Activated CD4-positive, alpha-beta T cell treated with anti-CD3 and anti-CD28 coated beads, Interleukin-2, amount 50 U/mL, for 4 hours (primary cell): ENCODE data around the gene SYCN.
"Not testable (repeated sequence)": the region's sequence is repeated elsewhere in the genome, so short reads cannot be mapped to it uniquely, and the experiment has no call there.

Experiments used
- DNase-seq, 2 experiments: peaks; one replicate each; pipeline ENCODE4 v3.0.0-alpha.2; 2020

SYCN gene

DNA sequence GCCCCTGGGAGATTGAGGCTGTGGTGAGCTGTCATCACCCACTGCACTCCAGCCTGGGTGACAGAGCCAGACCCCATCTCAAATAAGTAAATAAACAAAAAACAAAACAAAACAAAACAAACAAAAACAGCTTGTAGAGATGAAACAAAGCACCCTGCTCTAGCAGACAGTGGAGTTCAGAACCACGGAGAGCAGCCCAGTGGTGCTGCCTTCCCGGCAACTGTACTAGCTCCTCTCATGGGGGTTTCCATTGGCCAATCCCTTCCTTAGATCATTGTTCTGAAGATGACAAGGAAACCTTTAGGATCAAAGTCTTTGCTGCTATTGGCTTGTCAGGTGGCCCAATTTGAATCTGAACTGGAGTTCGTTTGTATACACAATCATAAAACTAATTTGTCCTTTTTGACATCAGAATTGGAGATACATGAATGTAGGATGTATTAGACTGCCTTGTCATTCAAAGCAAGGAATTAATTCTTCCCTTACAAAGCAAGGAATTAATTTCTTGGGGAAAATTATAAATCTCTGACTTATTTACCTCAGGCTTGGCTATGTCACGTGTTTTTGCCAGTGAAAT, 19.7 kb upstream of the SYCN start:
- DNase-seq = no peak

DNA sequence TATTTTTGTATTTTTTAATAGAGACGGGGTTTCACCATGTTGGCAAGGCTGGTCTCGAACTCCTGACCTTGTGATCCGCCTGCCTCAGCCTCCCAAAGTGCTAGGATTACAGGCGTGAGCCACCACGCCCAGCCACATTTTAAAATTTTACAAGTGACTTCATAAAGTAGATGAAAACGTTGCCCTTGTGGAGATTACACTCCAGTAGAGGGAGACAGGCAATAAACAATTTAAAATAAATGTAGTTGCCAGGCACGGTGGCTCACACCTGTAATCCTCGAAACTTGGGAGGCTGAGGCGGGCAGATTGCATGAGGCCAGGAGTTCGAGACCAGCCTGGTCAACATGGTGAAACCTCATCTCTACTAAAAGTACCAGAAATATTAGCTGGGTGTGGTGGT, 15.0 kb upstream of the SYCN start:
- DNase-seq = not testable (repeated sequence)

GRCh38 chr19:39218230-39219007, 14.4 kb upstream of the SYCN start:
- no peak for DNase-seq

GRCh38 chr19:39217094-39217493, 13.0 kb upstream of the SYCN start:
- no peak for DNase-seq

DNA sequence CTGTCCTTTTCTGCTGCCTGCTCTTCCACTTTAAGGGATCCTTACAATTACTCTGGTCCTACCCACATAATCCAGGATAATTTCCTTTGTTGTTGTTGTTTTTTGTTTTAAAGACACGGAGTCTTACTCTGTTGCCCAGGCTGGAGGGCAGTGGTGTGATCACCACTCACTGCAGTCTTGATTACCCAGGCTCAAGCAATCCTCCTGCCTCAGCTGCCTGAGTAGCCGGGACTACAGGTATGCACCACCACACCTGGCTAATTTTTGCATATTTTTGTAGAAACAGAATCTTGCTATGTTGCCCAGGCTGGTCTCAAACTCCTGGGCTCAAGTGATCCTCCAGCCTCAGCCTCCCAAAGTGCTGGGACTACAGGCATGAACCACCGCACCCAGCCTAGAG, 11.3 kb upstream of the SYCN start:
- not testable (repeated sequence) for DNase-seq

- peak; percentile 46 to 53 for DNase-seq
Observed at GRCh38 chr19:39212375-39212742, 8.3 kb upstream of the SYCN start.

DNA sequence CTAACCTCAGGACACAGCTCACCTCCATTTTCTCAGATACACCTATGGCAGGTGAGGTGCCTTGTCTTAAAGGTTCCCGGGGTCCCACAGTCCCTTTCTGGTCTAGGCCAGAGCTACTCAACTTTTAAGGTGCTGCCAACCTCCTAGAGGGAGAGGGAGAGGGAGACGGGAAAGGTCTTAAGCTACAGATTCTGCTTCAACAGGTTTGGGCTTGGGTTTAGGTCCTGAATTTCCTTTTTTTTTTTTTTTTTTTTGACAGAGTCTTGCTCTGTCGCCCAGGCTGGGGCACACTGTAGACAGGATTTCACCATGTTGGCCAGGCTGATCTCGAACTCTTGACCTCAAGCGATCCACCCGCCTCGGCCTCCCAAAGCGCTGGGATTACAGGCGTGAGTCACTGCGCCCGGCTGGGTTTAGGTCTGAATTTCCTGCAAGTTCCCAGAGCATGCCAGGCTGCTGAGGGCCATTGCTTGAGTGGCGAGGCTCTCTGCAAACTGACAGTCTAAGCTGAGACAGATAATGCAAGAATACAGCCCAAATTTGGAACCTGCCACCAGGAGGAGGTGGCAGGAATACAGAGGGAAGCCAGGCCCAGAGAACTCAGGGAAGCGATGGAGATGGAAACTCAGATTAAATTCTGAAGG, 7.8 kb upstream of the SYCN start:
- no peak for DNase-seq

GRCh38 chr19:39209196-39209595, 5.1 kb upstream of the SYCN start:
- DNase-seq = no peak

DNA sequence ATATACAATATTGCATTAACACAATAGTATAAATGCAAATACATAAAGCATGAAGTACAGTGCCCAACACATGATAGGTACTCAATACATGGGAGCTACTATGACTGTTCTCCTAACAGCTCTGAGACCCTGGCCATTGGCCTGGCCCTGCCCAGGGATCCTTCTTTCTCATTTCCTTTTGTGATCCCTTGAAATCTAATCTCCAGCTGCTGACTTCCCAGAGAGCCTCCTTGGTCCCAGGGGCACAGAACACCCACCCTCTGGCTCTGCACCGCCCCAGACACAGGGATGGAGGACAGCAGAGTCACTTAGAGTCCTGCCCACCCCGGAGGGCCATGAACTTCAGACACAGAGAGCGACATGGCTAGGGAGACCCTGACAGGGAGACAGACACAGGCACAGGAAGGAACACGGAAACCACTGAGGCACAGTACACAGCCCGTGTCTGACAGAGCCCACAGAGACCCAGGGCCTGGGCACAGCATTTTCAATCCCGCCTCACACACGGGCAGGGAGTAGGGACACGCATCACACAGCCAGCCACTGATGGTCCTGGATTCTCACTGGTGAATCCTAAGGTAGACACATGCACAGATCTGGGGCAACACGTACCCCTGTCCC, 4.2 kb upstream of the SYCN start:
- DNase-seq = no peak

DNA sequence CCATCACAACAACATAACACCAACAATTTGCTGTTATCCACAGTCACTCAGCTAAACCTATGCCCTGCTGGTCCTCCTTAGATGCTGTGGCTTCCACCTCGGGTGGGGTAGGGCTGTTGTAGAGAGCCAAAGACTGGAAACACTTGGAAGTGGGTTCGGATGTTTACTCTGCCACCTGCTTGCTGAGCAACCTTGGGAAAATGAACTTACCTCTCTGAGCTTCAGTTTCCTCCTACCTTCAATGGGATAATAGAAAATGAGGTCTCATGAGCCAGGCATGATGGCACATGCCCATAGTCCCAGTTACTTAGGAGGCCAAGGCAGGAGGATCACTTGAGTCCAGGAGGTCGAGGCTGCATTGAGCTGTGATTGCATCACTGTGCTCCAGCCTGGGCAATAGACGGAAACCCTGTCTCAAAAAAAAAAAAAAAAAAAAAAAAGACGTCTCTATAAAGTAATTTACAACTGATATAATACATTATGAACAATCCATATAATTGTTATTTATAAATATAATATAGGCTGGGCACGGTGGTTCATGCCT, 3.3 kb upstream of the SYCN start:
- no peak for DNase-seq

- DNase-seq = no peak
Observed at GRCh38 chr19:39206122-39206521, 2.1 kb upstream of the SYCN start.

DNA sequence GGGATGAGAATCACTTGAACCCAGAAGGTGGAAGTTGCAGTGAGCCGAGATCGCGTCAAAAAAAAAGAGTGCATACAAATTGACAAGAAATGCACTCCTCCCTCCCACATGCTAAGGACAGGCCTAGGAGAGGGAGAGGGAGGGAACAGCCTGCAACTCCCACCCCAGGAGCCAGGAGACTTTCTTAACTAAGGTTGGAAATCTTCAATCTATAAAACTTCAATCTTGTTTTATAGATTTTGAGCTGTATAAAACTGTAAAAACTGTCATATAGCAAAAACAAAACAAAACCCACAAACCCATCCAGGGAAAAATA, 1.3 kb upstream of the SYCN start:
- no peak for DNase-seq

- DNase-seq = no peak
Observed at GRCh38 chr19:39202998-39203355, 1.1 kb downstream of the SYCN start.

GRCh38 chr19:39200803-39201115, 3.3 kb downstream of the SYCN start:
- DNase-seq = no peak

GRCh38 chr19:39200066-39200802, 3.8 kb downstream of the SYCN start:
- DNase-seq = no peak

- no peak for DNase-seq
Observed at GRCh38 chr19:39199025-39199424, 5.0 kb downstream of the SYCN start.

- no peak for DNase-seq
Observed at GRCh38 chr19:39197808-39198207, 6.3 kb downstream of the SYCN start.

DNA sequence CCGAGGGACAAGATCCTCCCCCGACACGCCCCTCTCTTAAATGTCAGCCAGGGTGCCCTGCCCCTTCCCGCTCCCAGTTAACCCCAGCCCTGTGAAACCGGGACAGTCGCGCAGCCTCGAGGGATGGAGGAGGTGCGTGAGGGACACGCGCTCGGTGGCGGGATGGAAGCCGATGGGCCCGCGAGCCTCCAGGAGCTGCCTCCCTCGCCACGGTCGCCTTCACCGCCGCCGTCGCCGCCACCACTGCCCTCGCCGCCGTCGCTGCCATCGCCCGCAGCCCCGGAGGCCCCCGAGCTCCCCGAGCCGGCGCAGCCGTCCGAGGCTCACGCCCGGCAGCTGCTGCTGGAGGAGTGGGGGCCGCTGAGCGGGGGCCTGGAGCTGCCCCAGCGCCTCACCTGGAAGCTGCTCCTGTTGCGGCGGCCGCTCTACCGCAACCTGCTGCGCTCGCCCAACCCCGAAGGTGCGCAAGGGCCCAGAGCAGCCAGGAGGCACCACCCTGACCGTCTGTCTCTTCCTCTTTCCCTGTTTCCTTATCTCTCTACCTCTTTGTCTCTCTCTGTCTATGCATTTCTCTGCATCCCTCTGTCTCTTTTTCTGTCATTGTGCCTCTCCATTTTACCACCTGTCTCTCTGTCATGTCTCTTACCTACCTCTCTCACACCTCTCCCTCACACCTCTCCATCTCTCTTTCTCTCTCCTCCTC, 7.1 kb downstream of the SYCN start, which contains the start of gene NCCRP1:
TSS of gene NCCRP1 (plus strand) at position 105 of the 703 bp plus-strand sequence. CDS start at position 124, 19 bp downstream.
- DNase-seq = no peak

DNA sequence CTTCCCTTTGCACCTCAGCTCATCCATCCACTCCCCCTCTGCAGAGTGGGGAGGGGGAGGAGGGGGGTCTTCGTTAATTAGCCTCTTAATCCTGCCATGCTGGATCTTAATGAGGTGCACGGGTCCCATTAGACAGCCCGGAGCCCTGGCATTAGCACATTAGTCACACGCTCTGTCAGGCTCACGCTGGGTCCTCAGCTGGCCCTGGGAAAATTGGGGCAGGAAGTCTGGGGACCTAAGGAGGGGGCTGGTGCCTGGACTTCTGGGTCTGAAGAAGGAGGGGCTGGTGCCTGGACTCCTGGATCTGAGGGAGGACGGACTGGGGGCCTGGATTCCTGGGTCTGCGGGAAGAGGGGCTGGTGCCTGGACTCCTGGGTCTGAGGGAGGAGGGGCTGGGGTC, 7.7 kb downstream of the SYCN start:
- no peak for DNase-seq

- no peak for DNase-seq
Observed at GRCh38 chr19:39195755-39196154, 8.3 kb downstream of the SYCN start.

- DNase-seq = no peak
Observed at GRCh38 chr19:39194832-39195542, 9.1 kb downstream of the SYCN start.

DNA sequence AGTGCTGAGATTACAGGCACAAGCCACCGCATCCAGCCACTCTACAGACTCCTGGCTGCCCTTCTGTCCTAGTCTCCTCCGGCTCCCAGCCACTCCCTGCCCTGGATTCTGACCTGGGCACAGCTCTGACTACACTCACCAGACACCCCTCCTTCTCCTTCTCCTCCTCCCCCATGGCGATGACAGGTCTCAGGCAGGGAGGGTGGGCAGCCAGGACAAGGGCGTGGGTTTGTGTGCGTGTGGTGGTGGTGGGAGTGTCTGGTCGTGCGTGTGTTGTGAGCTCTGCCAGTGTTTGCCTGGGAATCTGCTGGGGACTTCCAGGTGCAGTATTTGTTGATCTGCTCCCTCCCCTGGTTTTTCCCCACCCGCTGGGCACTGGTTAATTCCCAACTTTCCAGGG, 10.3 kb downstream of the SYCN start:
- DNase-seq = no peak
